Mammary epithelial cell (primary cell): Measurements from ENCODE around the gene PCBP3.

Experiments used
- CTCF ChIP-seq, 2 donors: IDR thresholded peaks in 1 of 2; conservative IDR thresholded peaks in 1 of 2; 2 replicates each; pipeline ENCODE4 v1.5.1; 2011 to 2012; ENCODE audit warnings: inconsistent platforms in 2 of 2, low read length in 2 of 2, mild to moderate bottlenecking in 2 of 2, control low read depth in 1 of 2, low read depth in 1 of 2; ENCODE audit not compliant: insufficient read depth in 1 of 2; ENCODE audit errors: extremely low read depth in 1 of 2
- EZH2 ChIP-seq: IDR thresholded peaks from 2 replicates; pipeline ENCODE4 v1.6.1; 2012; ENCODE audit warnings: low read length, inconsistent platforms, borderline replicate concordance

GRCh38 chr21:45980271-45980670 lies 336.7 kb downstream of the PCBP3 start:
- TF ChIP-seq CTCF (conservative IDR thresholded peaks at IDR 0.05 in 1 of 2, IDR thresholded peaks at IDR 0.05 in 1 of 2; ENCODE audit: extremely low read depth in 1 of 2, insufficient read depth in 1 of 2, low read depth in 1 of 2, low read length in 2 of 2) (no peak), EZH2 (no peak)
